ENCODE measurements around the gene ARSB.

ARSB gene

GRCh38 chr5:79007872-79008271 lies 22.8 kb upstream of the ARSB start:
- H3K9me2 ChIP-seq (ENCODE audit: low read depth, low read length), result no peaks in the 10 kb centered on the region
- H3K9me3 ChIP-seq (ENCODE audit: low read length), result no peaks in the 10 kb centered on the region
- H3K4me2 ChIP-seq (ENCODE audit: low read length), result no peak overlapping the region
- no peaks in the 10 kb centered on the region for H3K4me1 ChIP-seq (ENCODE audit: insufficient read depth, low read length, severe bottlenecking)
- H3K27ac ChIP-seq (ENCODE audit: low read depth, low read length, poor library complexity, severe bottlenecking), result no peak overlapping the region
- H3K36me3 ChIP-seq (ENCODE audit: insufficient read depth, low read length), result no peaks in the 10 kb centered on the region
- H3K27me3 ChIP-seq (ENCODE audit: insufficient read depth, low read length), result no peaks in the 10 kb centered on the region
- H4K20me1 ChIP-seq (ENCODE audit: insufficient read depth, low read length), result no peaks in the 10 kb centered on the region
- TF ChIP-seq CTCF (IDR thresholded peaks at IDR 0.05; ENCODE audit: low read length) (no peak), EZH2 (IDR thresholded peaks at IDR 0.05; ENCODE audit: borderline replicate concordance, low read length) (no peak)
- no peak overlapping the region for H3K4me3 ChIP-seq (ENCODE audit: low read depth, low read length, poor library complexity, severe bottlenecking)
- no peak overlapping the region for H3K9ac ChIP-seq (ENCODE audit: low read length)
- no peaks in the 10 kb centered on the region for H3K79me2 ChIP-seq (ENCODE audit: insufficient read depth, low read length)
- no peaks in the 10 kb centered on the region for H3F3A ChIP-seq (ENCODE audit: insufficient read depth, low read length)
- H2AFZ ChIP-seq (ENCODE audit: low read length), result no peak overlapping the region

DNA sequence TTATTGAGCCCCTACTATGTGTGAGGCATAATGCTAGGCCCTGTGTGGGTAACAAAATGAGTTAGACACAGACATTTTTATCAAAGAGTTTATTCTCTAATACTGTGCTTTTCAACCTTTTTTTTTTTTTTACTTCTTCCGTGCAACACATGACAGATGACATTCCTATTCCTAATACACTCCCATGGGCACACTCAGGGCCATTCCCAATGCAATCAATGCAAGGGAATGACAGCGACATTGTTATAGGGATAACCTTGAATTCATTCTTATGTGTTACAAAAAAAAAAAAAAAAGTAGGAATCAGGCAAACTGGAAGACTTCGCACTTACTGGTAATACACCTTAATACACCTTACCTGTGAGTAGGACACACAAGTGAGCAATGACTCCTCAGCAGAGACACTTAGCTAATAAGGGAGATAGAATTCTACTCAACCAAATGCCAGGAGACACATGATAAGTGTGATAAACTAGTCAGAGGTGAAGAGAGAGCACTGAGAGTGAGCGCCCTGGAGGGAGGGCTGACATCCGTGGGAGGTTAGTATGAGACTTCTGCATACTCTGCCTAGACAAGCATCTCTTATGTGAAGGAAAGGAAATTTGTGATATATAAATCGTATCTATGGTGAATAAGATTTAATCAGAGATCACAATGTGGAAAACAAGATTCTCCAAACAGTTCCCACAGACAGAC lies 21.0 kb upstream of the ARSB start:
- Histone ChIP-seq H3F3A (ENCODE audit: insufficient read depth, low read length) (no peaks in the 10 kb centered on the region), H3K27me3 (ENCODE audit: insufficient read depth, low read length) (no peaks in the 10 kb centered on the region), H3K9me2 (ENCODE audit: low read depth, low read length) (no peaks in the 10 kb centered on the region), H2AFZ (ENCODE audit: low read length) (no peak overlapping the region), H3K4me2 (ENCODE audit: low read length) (no peak overlapping the region), H3K79me2 (ENCODE audit: insufficient read depth, low read length) (no peaks in the 10 kb centered on the region), H3K4me3 (ENCODE audit: low read depth, low read length, poor library complexity, severe bottlenecking) (no peak overlapping the region), H3K36me3 (ENCODE audit: insufficient read depth, low read length) (no peaks in the 10 kb centered on the region), H3K27ac (ENCODE audit: low read depth, low read length, poor library complexity, severe bottlenecking) (no peak overlapping the region), H3K9ac (ENCODE audit: low read length) (no peak overlapping the region), H3K9me3 (ENCODE audit: low read length) (no peaks in the 10 kb centered on the region), H4K20me1 (ENCODE audit: insufficient read depth, low read length) (no peaks in the 10 kb centered on the region), H3K4me1 (ENCODE audit: insufficient read depth, low read length, severe bottlenecking) (no peaks in the 10 kb centered on the region)
- TF ChIP-seq CTCF (IDR thresholded peaks at IDR 0.05; ENCODE audit: low read length) (no peak), EZH2 (IDR thresholded peaks at IDR 0.05; ENCODE audit: borderline replicate concordance, low read length) (no peak)

GRCh38 chr5:79005151-79005550 lies 20.0 kb upstream of the ARSB start:
- Histone ChIP-seq H3K9me3 (ENCODE audit: low read length) (no peaks in the 10 kb centered on the region), H3K9me2 (ENCODE audit: low read depth, low read length) (no peaks in the 10 kb centered on the region), H2AFZ (ENCODE audit: low read length) (no peak overlapping the region), H3K27ac (ENCODE audit: low read depth, low read length, poor library complexity, severe bottlenecking) (no peak overlapping the region), H3K79me2 (ENCODE audit: insufficient read depth, low read length) (no peaks in the 10 kb centered on the region), H4K20me1 (ENCODE audit: insufficient read depth, low read length) (no peaks in the 10 kb centered on the region), H3K36me3 (ENCODE audit: insufficient read depth, low read length) (no peaks in the 10 kb centered on the region), H3K4me1 (ENCODE audit: insufficient read depth, low read length, severe bottlenecking) (no peaks in the 10 kb centered on the region), H3F3A (ENCODE audit: insufficient read depth, low read length) (no peaks in the 10 kb centered on the region), H3K4me2 (ENCODE audit: low read length) (no peak overlapping the region), H3K27me3 (ENCODE audit: insufficient read depth, low read length) (no peaks in the 10 kb centered on the region), H3K4me3 (ENCODE audit: low read depth, low read length, poor library complexity, severe bottlenecking) (no peak overlapping the region), H3K9ac (ENCODE audit: low read length) (no peak overlapping the region)
- TF ChIP-seq CTCF (IDR thresholded peaks at IDR 0.05; ENCODE audit: low read length), result no peak
- TF ChIP-seq EZH2 (IDR thresholded peaks at IDR 0.05; ENCODE audit: borderline replicate concordance, low read length), result no peak

Data from OCI-LY1 (cell line).